Ecto neural progenitor cell (in vitro differentiated cells): ENCODE data around the gene BCL2.
"Not testable (repeated sequence)": the region's sequence is repeated elsewhere in the genome, so short reads cannot be mapped to it uniquely, and the experiment has no call there.

ENCODE experiments used
- DNase-seq: peaks from one replicate; pipeline ENCODE4 v3.0.0-alpha.2; 2018; ENCODE audit warnings: low spot score

BCL2 gene

DNA sequence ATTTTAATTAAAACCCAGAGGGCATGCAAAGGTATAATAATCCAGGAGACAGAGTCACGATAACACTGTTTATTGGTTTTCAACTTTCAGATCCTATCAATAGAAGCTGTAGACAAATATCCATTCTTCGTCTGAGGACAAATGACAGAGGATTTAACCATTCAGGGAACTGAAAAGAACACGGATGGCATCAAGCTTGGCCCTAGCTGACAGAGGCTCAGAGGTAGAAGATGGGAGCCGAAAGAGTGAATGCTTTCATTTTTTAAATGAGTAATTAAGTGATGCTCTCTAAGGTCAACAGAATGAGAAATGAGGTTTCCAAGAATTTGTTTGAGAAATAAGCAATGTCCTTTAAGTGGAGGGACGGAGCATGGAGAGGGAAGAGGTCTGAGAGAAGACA, 62.1 kb downstream of the BCL2 start:
- no peak for DNase-seq

DNA sequence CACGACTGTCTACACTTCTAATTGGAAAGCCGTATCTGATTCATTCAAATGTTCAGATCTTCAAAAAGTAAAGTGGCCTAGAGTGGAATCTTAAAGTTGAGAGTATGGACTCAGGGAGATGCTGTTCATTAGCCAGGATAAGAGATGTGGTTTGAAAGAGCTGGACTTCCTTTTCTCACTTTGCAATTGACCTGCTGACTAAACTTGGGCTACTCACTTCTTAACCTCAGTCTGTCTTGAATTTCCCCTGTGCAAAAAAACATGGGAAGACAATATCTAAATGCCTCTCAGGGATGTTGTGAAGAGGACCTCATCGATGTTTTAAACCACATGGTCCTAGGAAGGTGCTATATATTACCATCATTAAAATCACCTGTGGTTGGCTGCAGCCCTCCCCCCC, 64.1 kb downstream of the BCL2 start:
- DNase-seq: no peak

DNA sequence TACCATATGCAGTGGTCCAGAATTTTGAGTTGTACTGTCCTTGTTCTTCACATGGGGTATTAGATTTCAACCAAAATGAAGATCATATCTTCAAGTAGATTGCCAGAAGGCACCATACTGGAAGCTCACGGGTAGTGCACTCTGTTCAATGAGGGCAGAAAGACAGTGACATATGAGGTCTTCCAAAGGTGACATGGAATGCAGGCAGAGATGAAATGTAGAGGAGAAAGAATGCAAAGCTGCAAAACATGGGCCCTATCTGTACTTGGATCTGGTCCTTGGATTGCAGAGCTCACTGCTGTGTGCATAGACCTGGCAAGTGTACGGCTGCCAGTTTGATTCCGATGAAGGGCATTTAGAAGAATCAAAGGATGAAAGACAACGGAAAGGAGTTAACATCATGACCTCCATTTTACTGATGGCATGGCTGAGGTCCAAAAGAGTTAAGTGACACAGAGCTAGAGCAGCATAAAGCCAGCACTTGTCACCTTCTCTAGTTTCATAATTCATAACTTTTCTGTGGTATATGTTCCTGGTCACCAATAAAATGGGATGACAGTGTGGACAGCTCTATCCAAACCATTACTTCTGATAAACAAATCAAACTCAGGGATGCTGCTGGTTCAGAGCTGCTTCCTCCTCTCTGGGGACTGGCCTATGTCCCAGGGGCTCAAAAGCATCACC, 64.7 kb downstream of the BCL2 start:
- no peak for DNase-seq

DNA sequence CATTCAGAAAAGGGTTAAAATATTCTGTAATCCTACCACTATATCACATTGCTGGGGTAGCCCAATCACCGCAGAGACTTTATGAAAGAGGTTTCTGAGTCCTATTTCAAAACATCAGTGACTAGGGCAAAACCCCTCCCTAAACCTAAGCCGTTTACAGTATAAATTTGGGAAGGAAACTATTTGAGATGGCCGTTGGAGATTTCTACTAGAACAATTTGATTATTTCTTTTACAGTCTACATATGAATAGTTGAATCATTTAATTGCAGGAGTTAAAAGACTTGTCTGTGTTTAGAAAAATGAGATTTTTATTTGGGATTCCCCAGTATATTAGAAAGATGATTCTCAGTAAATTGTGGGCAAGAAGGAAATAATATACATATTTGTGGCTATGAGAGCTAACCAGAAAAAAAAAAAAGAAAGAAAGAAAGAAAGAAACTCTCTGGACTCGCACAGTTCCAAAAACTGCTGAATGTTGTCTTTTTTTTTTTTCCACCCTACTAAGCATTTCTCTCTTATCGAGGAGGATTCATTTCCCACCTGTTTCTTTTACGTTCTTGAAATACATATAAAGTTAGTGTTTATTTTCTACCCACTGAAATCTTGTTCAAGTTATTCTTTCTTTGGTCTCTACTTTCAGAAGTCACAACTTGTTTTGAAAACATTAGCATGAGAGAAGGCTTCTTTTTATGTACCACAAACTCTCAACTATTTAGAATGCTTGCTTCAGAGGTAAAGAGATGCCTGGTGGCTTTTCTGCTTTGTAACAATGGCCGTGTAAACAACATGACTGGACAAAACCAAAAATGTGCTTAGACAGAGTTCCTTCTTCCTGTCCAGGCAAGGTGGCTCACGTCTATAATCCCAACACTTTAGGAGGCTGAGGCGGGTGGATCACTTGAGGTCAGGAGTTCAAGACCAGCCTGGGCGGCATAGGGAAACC, 65.9 kb downstream of the BCL2 start:
- DNase-seq: no peak

DNA sequence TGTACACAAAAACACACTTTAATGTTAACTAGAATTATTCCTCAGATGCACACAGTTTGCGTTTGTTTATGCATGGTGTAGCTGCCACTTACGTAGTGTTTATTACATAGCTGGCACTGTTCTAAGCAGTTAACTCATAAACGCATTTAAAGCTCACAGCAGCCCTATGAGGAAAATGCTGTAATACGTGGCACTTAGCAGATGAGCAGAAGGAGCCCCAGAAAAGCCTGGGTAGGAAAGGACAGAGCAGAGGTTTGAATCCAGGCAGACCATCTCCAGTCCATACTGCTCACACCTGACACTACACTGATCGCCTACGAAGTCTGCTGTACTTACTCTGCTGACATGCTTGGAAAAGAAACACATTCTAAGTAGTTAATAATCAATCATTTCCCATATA, 66.6 kb downstream of the BCL2 start:
- no peak for DNase-seq

DNA sequence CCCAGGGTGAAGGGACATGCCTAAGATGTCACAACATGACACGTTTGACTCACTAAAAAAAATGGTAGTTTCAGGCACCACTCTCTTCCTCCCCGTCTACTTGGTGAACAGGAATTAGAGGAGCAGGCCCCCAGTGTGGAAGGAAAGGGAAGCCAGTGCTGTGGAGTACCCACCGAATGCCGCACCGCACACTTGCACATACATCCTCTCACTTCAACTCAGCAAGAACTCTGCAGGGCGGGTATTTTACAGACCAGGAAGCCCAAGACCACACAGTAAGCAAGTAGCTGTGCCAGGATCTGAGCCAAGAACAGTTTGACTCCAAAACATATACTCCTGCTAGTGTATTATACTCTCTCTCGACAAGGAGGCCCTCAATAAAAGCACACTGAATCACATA, 69.8 kb downstream of the BCL2 start:
- DNase-seq: no peak

DNA sequence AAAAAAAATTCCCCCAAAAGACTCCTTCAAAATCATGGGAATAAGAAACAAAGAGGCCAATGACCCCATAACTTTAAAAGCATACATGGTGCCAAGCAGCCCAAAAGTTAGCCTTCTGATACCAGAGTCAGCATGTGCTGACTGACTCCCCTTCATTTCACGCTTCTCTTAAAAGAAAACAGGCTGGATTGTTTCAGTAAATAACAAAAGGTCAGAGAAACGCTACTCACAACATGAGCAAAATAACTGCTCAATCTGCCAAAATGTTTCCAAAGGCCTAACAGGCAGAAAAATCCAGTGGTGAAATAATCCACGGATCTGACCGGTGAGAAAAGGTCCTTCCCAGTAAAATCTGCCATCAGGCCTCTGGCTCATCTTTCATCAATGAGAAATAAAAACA, 71.6 kb downstream of the BCL2 start:
- DNase-seq: no peak

DNA sequence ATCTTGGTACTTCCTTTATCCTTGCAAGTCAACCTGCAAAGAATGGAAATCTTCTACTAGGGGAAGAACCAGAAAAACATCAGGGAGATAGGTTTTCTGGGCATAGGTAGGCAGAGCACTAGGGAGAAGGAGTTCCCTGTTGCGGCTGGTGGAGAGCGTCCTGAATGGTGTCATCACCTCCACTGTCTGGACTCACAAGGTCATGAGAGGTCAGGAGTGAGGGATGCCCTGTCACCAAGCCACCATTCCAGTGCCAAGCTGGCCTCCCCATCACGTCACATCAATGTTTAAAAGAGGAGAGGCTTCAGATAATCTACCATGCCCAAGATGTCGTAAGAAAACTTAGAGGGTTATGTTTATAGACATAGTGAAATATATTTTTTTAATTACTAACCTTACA, 72.1 kb downstream of the BCL2 start:
- no peak for DNase-seq

DNA sequence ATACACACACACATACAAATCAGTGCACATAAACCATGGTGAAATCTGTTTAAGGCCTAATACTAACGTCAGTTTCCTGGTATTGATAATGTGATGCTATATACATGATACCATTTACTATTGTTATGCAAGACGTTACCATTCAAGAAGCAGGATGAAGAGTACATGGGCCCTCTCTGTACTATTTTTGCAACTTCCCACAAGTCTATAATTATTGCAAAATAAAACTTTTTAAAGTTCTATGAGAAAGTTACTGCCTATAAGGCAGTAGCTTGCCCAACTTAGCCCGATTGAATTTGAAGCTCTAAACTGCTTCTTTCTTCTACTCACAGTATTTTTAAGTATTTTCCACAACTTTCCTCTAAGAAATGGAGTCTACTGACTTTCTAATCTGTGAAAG, 74.0 kb downstream of the BCL2 start:
- no peak for DNase-seq

DNA sequence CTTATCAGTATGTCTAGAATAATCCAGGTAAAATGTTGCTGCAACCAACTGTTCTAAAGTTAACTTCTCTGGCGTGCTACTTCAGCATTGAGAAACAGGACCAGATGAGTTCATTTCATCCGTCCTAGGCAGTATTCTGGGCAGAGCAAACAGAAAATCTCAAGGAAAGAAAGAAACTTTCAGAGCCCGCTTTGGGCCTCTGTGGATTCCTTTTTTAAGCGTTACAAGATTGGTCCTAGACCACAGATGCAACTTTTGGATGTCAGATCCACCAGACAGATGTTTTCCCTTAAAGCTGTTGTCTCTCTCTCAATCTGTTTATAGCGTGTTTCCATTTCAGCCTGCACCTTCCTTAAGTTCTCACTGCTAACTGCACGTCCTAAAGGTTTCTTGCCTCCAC, 75.0 kb downstream of the BCL2 start:
- DNase-seq: no peak

DNA sequence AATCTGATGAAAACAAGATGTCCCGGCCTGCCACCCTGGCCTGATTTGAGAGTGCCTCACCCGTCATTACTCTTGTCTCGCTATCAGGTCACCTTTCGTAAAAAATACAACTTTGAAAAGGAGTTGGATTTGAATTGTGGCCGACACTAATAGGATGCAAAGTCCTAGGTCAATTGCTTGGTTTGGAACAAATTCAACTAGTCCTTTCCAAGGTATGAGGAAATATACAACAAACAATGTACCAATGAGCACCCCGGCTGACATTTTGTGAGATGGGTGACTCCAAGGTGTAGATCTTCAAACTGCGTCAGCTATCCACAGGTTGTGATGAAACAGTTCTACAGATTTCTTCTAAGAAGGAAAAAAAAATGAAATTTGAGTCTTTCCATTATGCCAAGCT, 77.8 kb downstream of the BCL2 start:
- DNase-seq: no peak

DNA sequence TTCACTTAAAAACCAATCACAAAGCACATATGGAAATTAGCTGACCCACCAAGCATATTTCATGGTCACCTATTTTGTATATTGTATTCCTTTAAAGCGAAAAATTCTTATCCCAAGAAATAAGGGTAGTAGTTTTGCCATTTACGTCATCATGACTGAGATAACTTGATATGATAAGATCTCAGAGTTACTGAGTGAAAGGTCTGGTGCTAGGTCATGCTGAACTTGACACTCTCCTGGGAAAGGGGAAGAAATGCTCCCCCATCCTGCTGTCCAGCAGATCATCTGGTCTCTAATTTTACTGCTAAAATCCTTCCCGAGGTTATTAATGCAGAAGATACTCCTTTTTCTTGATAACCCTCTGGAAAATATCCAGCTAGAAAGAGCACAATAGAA, 78.3 kb downstream of the BCL2 start:
- no peak for DNase-seq

DNA sequence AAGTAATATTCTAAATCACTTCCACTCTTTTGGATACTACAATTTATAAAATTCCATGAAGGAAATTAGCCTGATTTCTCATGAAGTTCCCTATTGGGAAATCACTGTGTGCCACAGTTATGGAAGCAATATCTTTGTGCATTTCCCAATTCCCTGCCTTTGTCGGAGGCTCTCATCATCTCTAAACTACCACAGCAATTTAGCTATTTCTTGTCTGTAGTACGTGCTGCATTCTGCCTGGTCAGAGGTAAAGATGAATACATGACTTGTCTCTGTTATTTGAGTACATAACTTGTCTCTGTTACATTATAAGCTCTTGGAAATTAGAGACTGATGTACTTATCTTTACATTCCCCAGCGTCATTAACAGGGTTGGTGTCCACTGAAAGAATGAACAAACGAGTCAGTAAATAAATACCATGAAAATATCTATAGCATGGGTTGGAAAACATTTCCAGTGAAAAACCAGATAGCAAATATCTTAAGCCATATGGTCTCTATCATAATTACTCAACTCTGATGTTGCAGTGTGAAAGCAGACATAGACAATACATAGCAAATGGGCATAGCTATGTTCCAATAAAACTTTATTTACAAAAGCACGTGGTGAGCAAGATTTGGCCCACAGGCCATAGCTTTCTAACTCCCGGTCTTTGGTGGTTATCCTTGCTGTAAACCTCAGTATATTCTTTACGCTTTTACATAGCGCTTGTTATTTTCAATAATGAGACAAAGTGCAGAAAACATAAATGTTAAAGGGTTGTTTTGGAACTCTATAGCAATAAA, 78.8 kb downstream of the BCL2 start:
- no peak for DNase-seq

DNA sequence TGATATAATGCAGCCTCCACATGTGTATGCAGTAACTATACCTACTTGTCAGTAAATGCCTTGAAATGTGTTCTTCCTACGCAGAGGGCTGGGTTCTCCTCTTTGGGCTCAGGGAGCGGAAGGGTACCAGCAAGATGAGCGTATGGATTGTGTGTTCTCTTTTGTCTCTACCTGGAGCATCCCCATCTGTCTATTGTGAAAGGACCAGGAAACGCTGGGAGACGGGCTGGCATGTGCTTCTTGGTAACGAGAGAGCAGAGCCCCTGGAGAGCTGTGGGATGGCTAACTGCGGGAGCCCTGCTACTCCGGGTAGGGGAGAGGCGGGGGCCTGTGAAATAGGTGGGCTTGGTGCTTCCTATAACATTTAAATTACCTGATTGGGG, 80.9 kb downstream of the BCL2 start:
- DNase-seq: no peak

DNA sequence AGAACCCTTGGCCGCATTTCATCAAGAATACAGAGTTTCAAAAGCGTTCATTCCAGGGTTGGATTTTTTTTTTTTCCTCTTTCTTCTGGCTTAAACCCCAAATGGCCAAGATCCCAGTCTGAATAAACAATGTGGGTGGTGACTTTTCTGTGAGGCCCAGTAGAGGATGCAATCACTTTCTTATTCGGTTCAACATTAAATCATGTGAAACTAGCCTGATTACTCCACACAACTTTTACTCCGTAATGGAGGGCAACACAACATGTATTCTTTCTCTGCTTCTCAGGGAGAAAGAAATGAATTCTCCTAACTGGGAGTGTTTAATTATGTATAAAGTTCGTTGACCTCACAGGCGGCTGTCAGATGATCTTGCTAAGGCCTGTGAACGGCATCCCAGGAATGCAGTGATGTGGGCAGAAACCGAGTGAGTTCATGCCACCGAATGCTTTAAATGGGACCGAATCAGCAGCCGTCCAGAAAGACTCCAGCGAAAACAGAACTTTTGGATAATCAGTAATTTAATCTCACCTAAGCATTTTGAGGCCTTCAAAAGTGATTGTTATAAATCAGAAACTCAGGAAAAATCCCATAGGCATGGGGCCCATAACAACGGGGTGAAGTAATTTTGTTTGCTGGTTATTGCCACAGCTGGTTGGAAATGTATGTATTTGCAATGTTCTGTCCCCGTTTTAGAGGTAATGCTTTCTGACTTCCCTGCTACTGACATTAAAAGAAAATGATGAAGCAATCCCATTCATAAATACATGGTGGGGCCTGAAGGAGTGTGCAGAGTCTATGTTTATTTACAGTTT, 81.5 kb downstream of the BCL2 start:
- DNase-seq: peak; percentile 60

DNA sequence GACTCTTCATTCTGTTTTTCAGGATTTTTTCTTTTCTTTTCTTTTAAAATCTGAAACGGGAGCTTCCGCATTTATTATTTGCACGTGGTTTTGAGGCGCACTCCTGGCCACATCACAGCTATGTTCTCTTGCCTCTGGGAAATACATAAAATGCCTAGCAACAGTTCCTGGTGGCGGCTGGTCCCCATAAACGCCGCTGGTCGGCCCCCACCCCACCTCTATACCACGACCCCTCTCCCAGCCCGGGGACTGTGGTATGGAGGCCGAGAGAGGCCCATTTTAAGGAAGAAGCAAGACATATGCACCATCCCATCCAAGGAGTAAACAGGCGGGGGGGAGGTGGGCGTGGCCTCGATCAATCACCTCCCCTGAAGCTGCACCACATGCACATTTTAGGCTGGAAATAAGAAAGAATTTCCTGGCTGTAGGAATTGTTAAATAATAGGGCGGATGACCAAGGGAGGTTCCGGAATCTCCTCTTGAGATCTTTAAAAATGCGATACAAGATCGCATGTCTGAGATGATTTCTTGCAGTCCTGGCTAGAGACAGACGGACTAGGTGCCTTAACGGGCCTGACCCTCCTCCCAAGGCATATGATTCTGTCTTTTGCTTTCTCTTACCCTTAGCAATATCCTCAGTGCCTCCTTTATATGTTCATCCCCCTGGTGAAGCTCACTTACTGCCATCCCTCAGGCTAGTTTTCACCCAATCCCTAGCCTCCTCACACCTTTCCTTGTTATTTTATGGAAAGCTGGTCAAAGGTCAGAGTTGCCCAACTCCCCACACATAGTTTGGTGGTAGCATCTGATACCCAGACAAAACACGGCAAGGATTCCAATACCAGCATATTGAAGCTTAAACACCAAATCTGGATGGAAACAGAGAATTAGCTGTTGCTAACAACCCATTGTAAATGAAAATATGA, 82.4 kb downstream of the BCL2 start:
- no peak for DNase-seq

DNA sequence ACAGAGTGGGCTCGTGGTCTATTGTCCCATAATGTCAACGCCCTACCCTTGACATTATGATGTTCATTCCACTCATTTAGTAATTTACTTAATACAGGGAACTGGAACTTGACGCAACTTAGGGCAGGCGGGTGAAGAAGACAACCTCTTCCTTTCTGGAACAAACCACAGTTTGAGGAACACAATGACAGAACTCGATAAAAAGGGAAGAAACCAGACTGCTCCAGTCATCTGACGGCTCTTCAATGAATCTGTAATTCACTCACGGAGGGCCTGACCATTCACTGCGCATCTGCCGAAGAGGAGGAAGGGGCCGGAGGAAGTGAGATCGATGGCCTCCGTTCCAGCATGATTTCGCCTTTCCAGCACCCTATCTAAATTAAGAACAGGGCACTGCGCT, 83.2 kb downstream of the BCL2 start:
- DNase-seq: no peak

DNA sequence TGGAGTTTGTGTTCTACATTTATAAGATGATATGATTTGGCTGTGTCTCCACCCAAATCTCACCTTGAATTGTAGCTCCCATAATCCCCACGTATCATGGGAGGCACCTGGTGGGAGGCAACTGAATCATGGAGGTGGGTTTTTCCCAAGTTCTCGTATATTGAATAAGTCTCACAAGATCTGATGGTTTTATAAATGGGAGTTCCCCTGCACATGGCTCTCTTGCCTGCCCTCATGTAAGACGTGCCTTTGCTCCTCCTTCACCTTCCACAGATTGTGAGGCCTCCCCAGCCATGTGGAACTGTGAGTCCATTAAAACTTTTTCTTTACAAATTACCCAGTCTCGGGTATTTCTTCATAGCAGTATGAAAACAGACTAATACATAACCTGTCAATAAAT, 83.6 kb downstream of the BCL2 start:
- DNase-seq: not testable (repeated sequence)

DNA sequence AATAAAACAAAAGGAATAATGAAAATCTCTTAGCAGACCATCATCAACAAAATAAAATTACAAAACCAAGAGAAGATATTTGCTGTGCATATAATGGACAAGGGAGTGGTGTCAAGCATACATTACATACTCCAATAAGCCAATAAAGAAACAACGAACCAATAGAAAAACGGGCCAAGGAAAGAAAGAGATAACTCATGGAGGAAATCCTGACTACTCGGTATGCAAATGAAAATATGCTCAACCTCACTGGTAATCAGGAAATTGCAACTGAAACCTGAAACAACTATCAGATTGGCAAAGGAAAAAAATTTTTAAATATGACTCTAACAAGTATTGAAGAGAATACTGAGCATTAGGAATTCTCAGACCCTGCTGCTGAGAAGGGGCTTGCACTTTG, 84.7 kb downstream of the BCL2 start:
- DNase-seq: no peak

DNA sequence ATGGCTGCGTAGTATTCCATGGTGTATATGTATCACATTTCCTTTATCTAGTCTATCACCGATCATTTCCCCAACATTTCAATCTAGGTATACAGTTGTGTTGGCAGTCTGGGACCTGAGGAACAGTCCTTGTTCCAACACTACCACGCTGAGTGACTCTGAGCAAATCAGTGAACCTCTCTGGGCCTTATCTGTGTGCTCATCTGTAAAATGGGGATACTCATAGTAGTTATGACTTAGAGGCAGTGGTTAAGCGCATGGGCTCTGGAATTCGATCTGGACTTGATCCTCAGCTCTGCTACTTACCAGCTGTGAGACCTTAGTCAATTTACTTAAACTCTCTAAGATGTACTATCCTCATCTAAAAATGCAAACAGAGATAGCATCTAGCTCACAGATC, 85.1 kb downstream of the BCL2 start:
- no peak for DNase-seq

DNA sequence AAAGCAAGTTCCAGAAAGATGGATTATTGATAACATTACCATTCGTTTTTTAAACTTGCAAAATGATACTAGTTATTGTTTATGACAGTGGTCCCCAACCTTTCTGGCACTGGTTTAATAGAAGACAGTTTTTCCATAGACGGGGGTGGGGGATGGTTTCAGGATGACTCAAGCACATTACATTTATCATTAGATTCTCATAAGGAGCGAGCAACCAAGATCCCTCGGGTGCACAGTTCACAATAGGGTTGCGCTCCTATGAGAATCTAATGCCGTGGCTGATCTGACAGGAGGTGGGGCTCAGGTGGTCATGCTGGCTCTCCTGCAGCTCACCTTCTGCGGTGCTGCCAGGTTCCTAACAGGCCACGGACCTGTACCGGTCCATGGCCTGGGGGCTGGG, 86.2 kb downstream of the BCL2 start:
- no peak for DNase-seq
